Choroid plexus epithelial cell (primary cell): ENCODE measurements around the gene MAD2L1BP.

Experiments used
- DNase-seq: peaks from one replicate; pipeline ENCODE4 v3.0.0-alpha.2; 2010; ENCODE audit warnings: low read depth
- H3K4me3 ChIP-seq: 2 replicates; pipeline ENCODE4 v1.5.1; 2011; ENCODE audit warnings: low read depth, mild to moderate bottlenecking, control low read depth, low read length, moderate library complexity
- CTCF ChIP-seq: conservative IDR thresholded peaks from 2 replicates; pipeline ENCODE4 v1.5.1; 2011; ENCODE audit warnings: low read depth, mild to moderate bottlenecking, control low read depth, inconsistent platforms, low read length, moderate library complexity

Gene MAD2L1BP

GRCh38 chr6:43671011-43671800 lies 35.6 kb downstream of the MAD2L1BP start:
- TF ChIP-seq CTCF: no peak
- no peak for DNase-seq
- no peak overlapping the region for H3K4me3 ChIP-seq

DNA sequence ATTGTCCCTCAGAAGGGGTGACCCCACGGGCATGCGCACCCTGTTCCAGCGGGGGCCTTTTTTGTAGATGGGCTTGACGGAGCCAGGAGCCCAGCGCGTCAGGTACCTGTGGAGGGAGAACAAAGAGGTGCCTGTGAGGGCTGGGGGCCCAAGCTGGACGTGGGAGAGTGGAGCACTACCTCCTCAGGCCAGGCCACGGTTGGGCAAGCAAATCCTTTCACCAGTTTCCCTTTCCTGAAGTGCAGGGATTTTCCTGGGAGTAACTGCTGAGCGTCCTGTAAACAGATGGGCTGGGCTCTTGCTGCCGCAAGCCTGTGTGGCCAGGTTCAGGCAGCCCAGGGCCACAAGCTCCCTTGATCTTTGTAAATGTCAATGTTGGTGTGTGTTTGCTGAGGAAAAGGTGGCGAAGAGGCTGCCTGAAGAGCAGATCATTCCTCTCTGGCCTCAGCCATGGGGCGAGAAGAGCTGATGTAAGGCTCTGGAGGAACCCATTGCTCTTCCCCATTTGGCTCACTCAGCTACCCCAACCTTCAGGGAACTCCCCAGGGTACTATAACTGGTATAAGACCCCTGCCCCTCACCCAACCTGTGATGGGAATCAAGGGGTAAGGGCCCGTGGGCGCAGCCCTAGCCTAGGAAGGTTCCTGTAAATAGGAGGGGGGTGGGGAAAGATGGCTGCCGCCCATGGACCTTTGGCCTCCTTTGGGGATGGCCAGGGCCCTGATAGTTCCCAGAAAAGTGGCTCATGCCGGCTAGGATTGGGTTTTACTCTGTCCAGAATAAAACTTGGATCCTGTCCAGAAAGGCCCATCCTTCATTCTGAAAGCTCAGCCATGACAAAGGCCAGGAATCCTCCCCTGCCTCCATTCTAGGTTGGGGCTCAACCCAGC lies 36.4 kb downstream of the MAD2L1BP start:
- no peak for TF ChIP-seq CTCF
- no peak overlapping the region for H3K4me3 ChIP-seq
- DNase-seq: no peak

GRCh38 chr6:43673444-43674084 lies 37.9 kb downstream of the MAD2L1BP start:
- H3K4me3 ChIP-seq: no peak overlapping the region
- no peak for TF ChIP-seq CTCF
- no peak for DNase-seq

DNA sequence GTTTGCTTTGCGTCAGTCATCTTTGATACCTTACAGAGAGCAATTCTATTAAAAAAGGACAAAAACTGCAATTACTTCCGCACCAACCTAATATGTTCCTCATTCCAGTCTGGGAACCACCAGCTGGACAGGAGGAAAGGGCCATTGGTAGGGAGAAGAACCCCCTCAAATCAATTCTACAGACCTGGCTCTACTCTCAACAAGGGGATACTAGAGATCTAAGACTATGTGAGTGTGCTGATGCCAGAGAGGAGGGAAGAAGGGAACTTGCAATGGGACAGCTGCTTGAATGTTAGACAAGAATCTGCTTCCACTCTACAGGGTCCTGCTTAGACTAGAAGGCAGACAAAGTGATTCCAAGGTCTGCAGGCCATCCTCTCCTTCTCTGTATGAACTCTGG lies 38.7 kb downstream of the MAD2L1BP start:
- H3K4me3 ChIP-seq: no peak overlapping the region
- no peak for TF ChIP-seq CTCF
- no peak for DNase-seq

- TF ChIP-seq CTCF: no peak
- no peak for DNase-seq
- no peak overlapping the region for H3K4me3 ChIP-seq
Observed at GRCh38 chr6:43674921-43675320, 39.3 kb downstream of the MAD2L1BP start.

DNA sequence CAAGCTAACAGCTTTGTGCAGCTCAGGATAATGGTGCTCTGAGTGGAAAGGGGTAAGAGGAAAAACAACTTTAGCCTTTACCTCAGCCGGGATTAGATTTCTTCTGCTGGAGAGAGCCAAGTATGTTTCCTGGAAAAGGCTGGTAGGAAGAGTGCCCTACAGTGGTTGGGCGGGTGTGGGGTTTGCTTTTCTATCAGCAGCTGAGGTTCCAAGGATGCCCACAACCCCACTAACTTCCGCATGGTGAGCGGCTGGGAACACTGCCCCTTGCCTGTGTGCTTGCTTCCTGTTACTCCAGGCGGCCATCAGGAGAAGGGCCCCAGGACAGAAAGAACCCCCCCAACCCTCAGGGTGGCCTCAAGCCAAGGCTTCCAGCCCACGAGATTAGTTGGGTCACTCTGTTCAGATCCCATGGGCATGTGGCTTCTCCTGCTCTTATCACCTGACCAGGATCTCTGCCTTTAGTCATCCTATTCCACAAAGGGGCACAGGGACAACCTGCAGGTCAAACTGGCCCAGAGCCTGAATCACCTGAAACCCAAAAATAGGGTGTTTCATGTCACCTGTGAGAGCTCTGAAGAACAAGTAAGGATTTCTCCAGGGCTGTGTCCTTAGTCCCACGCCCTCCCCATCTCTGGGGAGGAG lies 41.4 kb downstream of the MAD2L1BP start:
- H3K4me3 ChIP-seq: no peak overlapping the region
- DNase-seq: no peak

More for the DNA sequence above, 41.4 kb downstream of the MAD2L1BP start:
- no peak for TF ChIP-seq CTCF
